Lower leg skin (tissue), 3 donors: ENCODE measurements around the gene TMIE.

Experiments
- CTCF ChIP-seq, 3 donors: fragments of 450-650 bp; IDR thresholded peaks; one replicate each; pipeline ENCODE4 v1.5.1; 2016; ENCODE audit warnings: antibody characterized with exemption in 3 of 3, mild to moderate bottlenecking in 3 of 3, moderate library complexity in 2 of 3
- POLR2A ChIP-seq, 2 donors: fragments of 450-650 bp; IDR thresholded peaks; one replicate each; pipeline ENCODE4 v1.6.1; 2016 to 2017; ENCODE audit warnings: antibody characterized with exemption in 2 of 2, mild to moderate bottlenecking in 1 of 2, moderate library complexity in 1 of 2

- TF ChIP-seq POLR2A (IDR thresholded peaks at IDR 0.05) (no peak), CTCF (IDR thresholded peaks at IDR 0.05) (no peak)
These were observed 37.5 kb upstream of the TMIE start for GRCh38 chr3:46663591-46664135.
